Heart right ventricle (tissue), 16 donors: ENCODE measurements around the gene VCAN. TPM values are rescaled to one million over a fixed set of nuclear protein-coding genes. Genes with fewer than 3 reads are reported as not detected.

ENCODE experiments used
- ATAC-seq, 8 donors: fragments of 200-7000 bp; cut with Tn5 transposase; one replicate each; pipeline ENCODE4 v1.9.1; 2020; ENCODE audit warnings: mild to moderate bottlenecking in 8 of 8, moderate library complexity in 8 of 8, moderate number of reproducible peaks in 1 of 8
- DNase-seq, 2 donors: peaks; one replicate each; pipeline ENCODE4 v3.0.0-alpha.2; 2020
- H3K27ac ChIP-seq, 10 donors: fragments of 200-600 bp; sonication (generic) in 2 of 10; one replicate each; pipeline versions ENCODE4 v1.5.0 to v1.8.0; 2020 to 2022; ENCODE audit warnings: mild to moderate bottlenecking in 3 of 10
- H3K27me3 ChIP-seq, 7 donors: fragments of 200-600 bp; one replicate each; pipeline ENCODE4 v1.8.0; 2021 to 2022; ENCODE audit warnings: mild to moderate bottlenecking in 2 of 7
- H3K36me3 ChIP-seq, 9 donors: fragments of 200-600 bp; sonication (generic) in 1 of 9; one replicate each; pipeline versions ENCODE4 v1.5.0 to v1.8.0; 2020 to 2022; ENCODE audit warnings: mild to moderate bottlenecking in 2 of 9
- H3K4me1 ChIP-seq, 9 donors: fragments of 200-600 bp; sonication (generic) in 1 of 9; one replicate each; pipeline versions ENCODE4 v1.5.0 to v1.8.0; 2020 to 2022; ENCODE audit warnings: mild to moderate bottlenecking in 4 of 9
- H3K4me3 ChIP-seq, 10 donors: fragments of 200-600 bp; sonication (generic) in 2 of 10; one replicate each; pipeline versions ENCODE4 v1.5.0 to v1.8.0; 2020 to 2022; ENCODE audit warnings: mild to moderate bottlenecking in 7 of 10, moderate library complexity in 2 of 10
- H3K9me3 ChIP-seq, 11 donors: fragments of 200-600 bp in 10 of 11; sonication (generic) in 2 of 11; one replicate each; pipeline versions ENCODE4 v1.5.0 to v1.8.0; 2013 to 2022; ENCODE audit warnings: mild to moderate bottlenecking in 2 of 11, control low read depth in 1 of 11, moderate library complexity in 1 of 11
- CTCF ChIP-seq, 9 donors: fragments of 200-600 bp; sonication (generic) in 2 of 9; IDR thresholded peaks; one replicate each; pipeline versions ENCODE4 v1.5.0 to v1.8.0; 2021 to 2022; ENCODE audit warnings: antibody characterized with exemption in 9 of 9, mild to moderate bottlenecking in 5 of 9, moderate library complexity in 1 of 9
- WGBS, 2 donors: extraction: QIAGEN DNeasy Blood & Tissue Kit; methylation state at CpG; one replicate each; pipeline ENCODE4 v1.1.7; 2013; ENCODE audit warnings: inconsistent platforms in 1 of 2; 5-methylcytosine and 5-hydroxymethylcytosine counted together
- intact Hi-C, 10 donors: fragments of 100-400 bp; cut with DNase I; formaldehyde crosslinking; loops; one replicate each; pipeline versions ENCODE4 v1.11.1 to v1.14.2; 2022
- polyA plus RNA-seq, 2 donors: library from polyadenylated mRNA; stranded (reverse); fragments of 200-250 nt; gene quantifications; one replicate each; pipeline ENCODE4 v1.2.3, GENCODE V29; 2013
- total RNA-seq, 10 donors: library from RNA; stranded (reverse); fragmentation: NEBNext Ultra II Directional in 3 of 10; extraction: Animal tissue kit (Norgen Biotek cat#: 25700) in 3 of 10; gene quantifications; one replicate each; pipeline versions ENCODE4 v1.2.1 to v1.2.4, GENCODE V29; 2021 to 2023
- donor health status: Arrhythmogenic right ventricular cardiomyopathy.
- donor health status: ischemic (EF 13 %, LVEDD 7.1; RV severe dilation, severe dysfunction).
- donor health status: healthy with polysubstance abuse.
- donor health status: DM: no; HTN: yes; CAD: no.
- donor health status: DM: no; HTN: no; CAD: no.
- donor health status: ischemic (EF 25% LVEDD 6.9; RV normal size, moderate dysfunction).
- donor health status: ischemic (EF 25% LVEDD 5.7; RV mildly dilated, moderate dysfunction).
- donor health status: healthy.
- donor health status: DM: yes; HTN: yes; CAD: no.
- donor health status: Ischemic cardiomyopathy.
- donor health status: ischemic (EF 35%, LVEDD 5.7; RV mildly dilated, moderate dysfunction).
- donor health status: nonischemic (EF 11% LVEDD 7.7; RV severe dilation, severe dysfunction).
- donor health status: DM: yes; HTN: yes; CAD: no.
- donor health status: PGD.
- donor health status: ischemic (EF 29% LVEDD 5.4; RV normal size, mild dysfunction).
- donor health status: nonischemic (EF 23%, LVEDD 6.1; RV moderate dilation, normal function).

VCAN gene
- total and polyA plus RNA-seq, 12 donors = 10.6 to 93.7 (median 26.3) TPM

GRCh38 chr5:83562071-83562606, 90.6 kb downstream of the VCAN start:
- intact Hi-C loops = loop anchor here (2.0 to 10.0 kb wide), 9 partner anchors 87 to 1250 kb away; partner anchors contain the start of gene VCAN (in 3 of the 10)
- 77 to 81% methylated on average over 1 of the region's 1 CpG for WGBS, 2 donors
- H3K4me1 ChIP-seq = peaks cover 0 to 11% (median 4%) of the 10 kb centered on the region in 9 donors
- DNase-seq = no peak
- peak overlapping the region in 6 of 10 donors; percentile 20 to 65 (median 48) for H3K27ac ChIP-seq
- no peak overlapping the region for H3K4me3 ChIP-seq
- no peaks in the 10 kb centered on the region for H3K9me3 ChIP-seq
- no peak for TF ChIP-seq CTCF (IDR thresholded peaks at IDR 0.05)
- no peaks in the 10 kb centered on the region for H3K27me3 ChIP-seq
- peaks cover 0 to 75% (median 0%) of the 10 kb centered on the region in 9 donors for H3K36me3 ChIP-seq
- ATAC-seq = peak in 3 of 8 donors; percentile 27 to 56 (median 38)

- no peaks in the 10 kb centered on the region for H3K27me3 ChIP-seq
- no peak for TF ChIP-seq CTCF (IDR thresholded peaks at IDR 0.05)
- DNase-seq (no peak), ATAC-seq (peak; percentile 47 to 85 (median 64))
- H3K4me3 ChIP-seq = no peak overlapping the region
- intact Hi-C loops = loop anchor here (2.0 to 10.0 kb wide), 9 partner anchors 88 to 1251 kb away; partner anchors contain the start of gene VCAN (in 3 of the 10)
- H3K36me3 ChIP-seq = peaks cover 0 to 68% (median 0%) of the 10 kb centered on the region in 9 donors
- 74 to 79% methylated on average over 5 of the region's 5 CpGs for WGBS, 2 donors
- no peaks in the 10 kb centered on the region for H3K9me3 ChIP-seq
- H3K4me1 ChIP-seq = peaks cover 0 to 17% (median 5%) of the 10 kb centered on the region in 9 donors
- H3K27ac ChIP-seq = peak overlapping the region in 8 of 10 donors; percentile 12 to 65 (median 41)
These were observed 91.4 kb downstream of the VCAN start for GRCh38 chr5:83562791-83563557.

- no peak for TF ChIP-seq CTCF (IDR thresholded peaks at IDR 0.05)
- Histone ChIP-seq H3K4me3 (no peak overlapping the region), H3K27me3 (no peaks in the 10 kb centered on the region), H3K36me3 (peaks cover 0 to 68% (median 0%) of the 10 kb centered on the region in 9 donors), H3K9me3 (no peaks in the 10 kb centered on the region), H3K4me1 (peaks cover 0 to 17% (median 5%) of the 10 kb centered on the region in 9 donors), H3K27ac (peak overlapping the region in 6 of 10 donors; percentile 12 to 65 (median 42))
- intact Hi-C loops = loop anchor here (2.0 to 10.0 kb wide), 10 partner anchors 89 to 1251 kb away; partner anchors contain the start of gene VCAN (in 3 of the 10)
- 57 to 61% methylated on average over 7 of the region's 7 CpGs for WGBS, 2 donors
- ATAC-seq (no peak), DNase-seq (no peak)
These were observed 92.1 kb downstream of the VCAN start for GRCh38 chr5:83563631-83564030.

GRCh38 chr5:83564069-83564749, 92.7 kb downstream of the VCAN start:
- H3K27ac ChIP-seq = peak overlapping the region in 1 of 10 donors; percentile 36
- ATAC-seq (peak; percentile 43 to 76 (median 62)), DNase-seq (no peak)
- no peaks in the 10 kb centered on the region for H3K27me3 ChIP-seq
- no peaks in the 10 kb centered on the region for H3K9me3 ChIP-seq
- peaks cover 0 to 68% (median 0%) of the 10 kb centered on the region in 9 donors for H3K36me3 ChIP-seq
- H3K4me1 ChIP-seq = peaks cover 0 to 17% (median 5%) of the 10 kb centered on the region in 9 donors
- WGBS, 2 donors = 21 to 28% methylated on average over 5 of the region's 5 CpGs
- intact Hi-C loops = loop anchor here (2.0 to 10.0 kb wide), 10 partner anchors 89 to 1252 kb away; partner anchors contain the start of gene VCAN (in 3 of the 10)
- TF ChIP-seq CTCF (IDR thresholded peaks at IDR 0.05) = peak; percentile 55 to 79 (median 65)
- H3K4me3 ChIP-seq = no peak overlapping the region
